Neural cell (in vitro differentiated cells): ENCODE results near the gene SYCN. TPM values are rescaled to one million over a fixed set of nuclear protein-coding genes. Genes with fewer than 3 reads are reported as not detected.

ENCODE experiments used
- H2AFZ ChIP-seq: fragments of 200-600, 300-800 bp; sonication (generic), shearing (Covaris generic); 2 replicates; pipeline ENCODE4 v1.6.0; 2014; ENCODE audit warnings: low read depth, mild to moderate bottlenecking, antibody characterized with exemption, low read length, moderate library complexity
- H3F3A ChIP-seq: fragments of 200-600 bp; shearing (Covaris generic); 2 replicates; pipeline ENCODE4 v1.6.1; 2016; ENCODE audit warnings: mild to moderate bottlenecking, moderate library complexity, mixed read lengths, antibody characterized with exemption, low read length; ENCODE audit not compliant: insufficient read depth, poor library complexity, severe bottlenecking
- H3K27ac ChIP-seq: fragments of 200-600, 300-800 bp; sonication (generic), shearing (Covaris generic); 2 replicates; pipeline ENCODE4 v1.5.1; 2014; ENCODE audit warnings: mild to moderate bottlenecking, low read length, moderate library complexity
- H3K27me3 ChIP-seq: fragments of 300-800, 200-600 bp; sonication (generic), shearing (Covaris generic); 2 replicates; pipeline ENCODE4 v1.6.0; 2014; ENCODE audit warnings: mild to moderate bottlenecking, low read depth, low read length, moderate library complexity; ENCODE audit not compliant: insufficient read depth
- H3K36me3 ChIP-seq: fragments of 300-800, 200-600 bp; sonication (generic), shearing (Covaris generic); 2 replicates; pipeline ENCODE4 v1.5.1; 2014; ENCODE audit warnings: mild to moderate bottlenecking, antibody characterized with exemption, low read length, moderate library complexity; ENCODE audit not compliant: insufficient read depth
- H3K4me2 ChIP-seq: fragments of 300-800, 200-600 bp; sonication (generic), shearing (Covaris generic); 2 replicates; pipeline ENCODE4 v1.6.0; 2014; ENCODE audit warnings: mild to moderate bottlenecking, low read length
- H3K4me3 ChIP-seq: fragments of 300-800, 200-600 bp; sonication (generic), shearing (Covaris generic); 2 replicates; pipeline ENCODE4 v1.5.1; 2014; ENCODE audit warnings: mild to moderate bottlenecking, low read length, moderate library complexity
- H3K79me2 ChIP-seq: fragments of 200-600 bp; shearing (Covaris generic); replicated peaks from 2 replicates; pipeline ENCODE4 v1.6.0; 2014; ENCODE audit warnings: mild to moderate bottlenecking, low read length, moderate library complexity; ENCODE audit not compliant: insufficient read depth
- H3K9ac ChIP-seq: fragments of 300-800, 200-600 bp; sonication (generic), shearing (Covaris generic); 2 replicates; pipeline ENCODE4 v1.6.1; 2016; ENCODE audit warnings: mild to moderate bottlenecking, low read length, mixed read lengths
- H3K9me2 ChIP-seq: fragments of 200-600 bp; shearing (Covaris generic); 2 replicates; pipeline ENCODE4 v1.6.1; 2016; ENCODE audit warnings: mild to moderate bottlenecking, low read length, mixed read lengths; ENCODE audit not compliant: insufficient read depth
- H3K9me3 ChIP-seq: fragments of 200-600, 300-800 bp; sonication (generic), shearing (Covaris generic); 2 replicates; pipeline ENCODE4 v1.6.1; 2016; ENCODE audit warnings: mild to moderate bottlenecking, mixed run types, low read length, moderate library complexity, mixed read lengths
- H4K20me1 ChIP-seq: fragments of 200-600 bp; shearing (Covaris generic); 2 replicates; pipeline ENCODE4 v1.6.1; 2016; ENCODE audit warnings: mild to moderate bottlenecking, mixed run types; ENCODE audit not compliant: insufficient read depth
- EP300 ChIP-seq: fragments of 450-650 bp; conservative IDR thresholded peaks from 2 replicates; pipeline ENCODE4 v1.6.1; 2014; ENCODE audit warnings: antibody characterized with exemption, mild to moderate bottlenecking, moderate library complexity; ENCODE audit not compliant: poor library complexity, severe bottlenecking
- EZH2 ChIP-seq: fragments of 200-600, 300-800 bp; shearing (Covaris generic), sonication (generic); IDR thresholded peaks from 2 replicates; pipeline ENCODE4 v1.6.1; 2014; ENCODE audit warnings: antibody characterized with exemption, low read length, borderline replicate concordance, mild to moderate bottlenecking; ENCODE audit not compliant: insufficient read depth, poor library complexity, severe bottlenecking
- MXI1 ChIP-seq: fragments of 450-650 bp; conservative IDR thresholded peaks from 2 replicates; pipeline ENCODE4 v1.6.1; 2014; ENCODE audit warnings: antibody characterized with exemption, mild to moderate bottlenecking; ENCODE audit not compliant: poor library complexity, severe bottlenecking
- POLR2AphosphoS5 ChIP-seq: IDR thresholded peaks from 2 replicates; pipeline ENCODE4 v1.6.1; 2012
- RAD21 ChIP-seq: fragments of 450-650 bp; conservative IDR thresholded peaks from 2 replicates; pipeline ENCODE4 v1.6.1; 2014; ENCODE audit warnings: antibody characterized with exemption, mild to moderate bottlenecking, moderate library complexity
- SMC3 ChIP-seq: fragments of 450-650 bp; conservative IDR thresholded peaks from 2 replicates; pipeline ENCODE4 v1.6.1; 2014; ENCODE audit warnings: antibody characterized with exemption, mild to moderate bottlenecking, moderate library complexity; ENCODE audit not compliant: poor library complexity
- TAF1 ChIP-seq: IDR thresholded peaks from 2 replicates; pipeline ENCODE4 v1.6.1; 2012; ENCODE audit warnings: low read depth
- polyA plus RNA-seq: library from polyadenylated mRNA; depleted of rRNA; stranded (reverse); fragments of >200 nt; gene quantifications from 2 replicates; pipeline ENCODE4 v1.2.3, GENCODE V29; 2014
- TF ChIP-seq, protein P1 (sequence below): fragments of 450-650 bp; IDR thresholded peaks from 2 replicates; pipeline ENCODE4 v1.5.1; 2014; ENCODE audit warnings: antibody characterized with exemption, mild to moderate bottlenecking, moderate library complexity; ENCODE audit not compliant: poor library complexity, severe bottlenecking
- TF ChIP-seq, protein P2 (sequence below): IDR thresholded peaks from 2 replicates; pipeline ENCODE4 v1.6.1; 2012; ENCODE audit warnings: borderline replicate concordance

Gene SYCN
- polyA plus RNA-seq, 1 donor from 2014 or later: not detected

DNA sequence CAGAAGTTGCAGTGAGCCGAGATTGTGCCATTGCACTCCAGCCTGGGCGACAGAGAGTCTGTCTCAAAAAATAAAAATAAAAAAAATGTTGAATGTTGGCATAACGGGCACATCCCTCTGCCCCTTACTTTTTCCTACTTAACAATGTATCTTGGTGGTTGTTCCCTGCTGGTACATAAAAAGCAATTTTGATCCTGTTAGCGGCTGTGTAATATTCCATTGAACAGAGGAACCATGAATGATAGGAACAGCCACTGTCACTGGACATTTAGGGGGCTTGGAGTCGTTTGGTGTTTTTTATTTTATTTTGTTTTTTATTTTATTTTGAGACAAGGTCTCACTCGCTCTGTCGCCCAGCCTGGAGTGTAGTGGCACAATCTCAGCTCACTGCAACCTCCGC, 17.7 kb downstream of the SYCN start:
- H3K79me2 ChIP-seq: no peaks in the 10 kb centered on the region
- no peak overlapping the region for H2AFZ ChIP-seq
- no peak overlapping the region for H3K27ac ChIP-seq
- no peaks in the 10 kb centered on the region for H3K27me3 ChIP-seq
- no peak overlapping the region for H3K9ac ChIP-seq
- no peaks in the 10 kb centered on the region for H3K9me3 ChIP-seq
- H3K4me3 ChIP-seq: no peak overlapping the region
- H3F3A ChIP-seq: no peaks in the 10 kb centered on the region
- H3K36me3 ChIP-seq: no peaks in the 10 kb centered on the region
- H3K4me2 ChIP-seq: no peak overlapping the region
- TF ChIP-seq EZH2 (no peak), RAD21 (no peak), EP300 (no peak), MXI1 (no peak), SMC3 (no peak), POLR2AphosphoS5 (no peak), TAF1 (no peak)
- TF ChIP-seq, protein P1, sequence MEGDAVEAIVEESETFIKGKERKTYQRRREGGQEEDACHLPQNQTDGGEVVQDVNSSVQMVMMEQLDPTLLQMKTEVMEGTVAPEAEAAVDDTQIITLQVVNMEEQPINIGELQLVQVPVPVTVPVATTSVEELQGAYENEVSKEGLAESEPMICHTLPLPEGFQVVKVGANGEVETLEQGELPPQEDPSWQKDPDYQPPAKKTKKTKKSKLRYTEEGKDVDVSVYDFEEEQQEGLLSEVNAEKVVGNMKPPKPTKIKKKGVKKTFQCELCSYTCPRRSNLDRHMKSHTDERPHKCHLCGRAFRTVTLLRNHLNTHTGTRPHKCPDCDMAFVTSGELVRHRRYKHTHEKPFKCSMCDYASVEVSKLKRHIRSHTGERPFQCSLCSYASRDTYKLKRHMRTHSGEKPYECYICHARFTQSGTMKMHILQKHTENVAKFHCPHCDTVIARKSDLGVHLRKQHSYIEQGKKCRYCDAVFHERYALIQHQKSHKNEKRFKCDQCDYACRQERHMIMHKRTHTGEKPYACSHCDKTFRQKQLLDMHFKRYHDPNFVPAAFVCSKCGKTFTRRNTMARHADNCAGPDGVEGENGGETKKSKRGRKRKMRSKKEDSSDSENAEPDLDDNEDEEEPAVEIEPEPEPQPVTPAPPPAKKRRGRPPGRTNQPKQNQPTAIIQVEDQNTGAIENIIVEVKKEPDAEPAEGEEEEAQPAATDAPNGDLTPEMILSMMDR: no peak
- TF ChIP-seq, protein P2, sequence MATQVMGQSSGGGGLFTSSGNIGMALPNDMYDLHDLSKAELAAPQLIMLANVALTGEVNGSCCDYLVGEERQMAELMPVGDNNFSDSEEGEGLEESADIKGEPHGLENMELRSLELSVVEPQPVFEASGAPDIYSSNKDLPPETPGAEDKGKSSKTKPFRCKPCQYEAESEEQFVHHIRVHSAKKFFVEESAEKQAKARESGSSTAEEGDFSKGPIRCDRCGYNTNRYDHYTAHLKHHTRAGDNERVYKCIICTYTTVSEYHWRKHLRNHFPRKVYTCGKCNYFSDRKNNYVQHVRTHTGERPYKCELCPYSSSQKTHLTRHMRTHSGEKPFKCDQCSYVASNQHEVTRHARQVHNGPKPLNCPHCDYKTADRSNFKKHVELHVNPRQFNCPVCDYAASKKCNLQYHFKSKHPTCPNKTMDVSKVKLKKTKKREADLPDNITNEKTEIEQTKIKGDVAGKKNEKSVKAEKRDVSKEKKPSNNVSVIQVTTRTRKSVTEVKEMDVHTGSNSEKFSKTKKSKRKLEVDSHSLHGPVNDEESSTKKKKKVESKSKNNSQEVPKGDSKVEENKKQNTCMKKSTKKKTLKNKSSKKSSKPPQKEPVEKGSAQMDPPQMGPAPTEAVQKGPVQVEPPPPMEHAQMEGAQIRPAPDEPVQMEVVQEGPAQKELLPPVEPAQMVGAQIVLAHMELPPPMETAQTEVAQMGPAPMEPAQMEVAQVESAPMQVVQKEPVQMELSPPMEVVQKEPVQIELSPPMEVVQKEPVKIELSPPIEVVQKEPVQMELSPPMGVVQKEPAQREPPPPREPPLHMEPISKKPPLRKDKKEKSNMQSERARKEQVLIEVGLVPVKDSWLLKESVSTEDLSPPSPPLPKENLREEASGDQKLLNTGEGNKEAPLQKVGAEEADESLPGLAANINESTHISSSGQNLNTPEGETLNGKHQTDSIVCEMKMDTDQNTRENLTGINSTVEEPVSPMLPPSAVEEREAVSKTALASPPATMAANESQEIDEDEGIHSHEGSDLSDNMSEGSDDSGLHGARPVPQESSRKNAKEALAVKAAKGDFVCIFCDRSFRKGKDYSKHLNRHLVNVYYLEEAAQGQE: no peak
- no peaks in the 10 kb centered on the region for H3K9me2 ChIP-seq
- no peaks in the 10 kb centered on the region for H4K20me1 ChIP-seq

DNA sequence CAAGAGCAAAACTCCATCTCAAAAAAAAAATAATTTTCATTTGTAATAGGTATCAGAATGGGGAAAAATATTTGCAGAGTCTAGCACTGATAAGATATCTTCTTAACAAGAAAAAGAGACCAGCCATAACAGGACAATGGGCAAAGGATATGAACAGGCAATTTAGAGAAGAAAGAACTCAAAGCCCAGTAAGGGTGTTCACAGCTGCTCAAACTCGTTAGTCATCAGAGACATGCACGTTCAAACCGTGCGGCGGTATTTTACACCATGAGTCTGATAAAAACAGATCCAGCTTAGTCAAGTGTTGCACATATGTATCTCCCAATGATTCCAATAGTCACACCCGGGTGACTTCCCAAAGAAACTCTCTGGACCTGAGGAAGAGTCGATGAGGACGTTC, 21.0 kb downstream of the SYCN start:
- Histone ChIP-seq H3K27ac (no peak overlapping the region), H3K9me2 (no peaks in the 10 kb centered on the region), H3K27me3 (no peaks in the 10 kb centered on the region), H3F3A (no peaks in the 10 kb centered on the region), H3K9ac (no peak overlapping the region), H3K79me2 (no peaks in the 10 kb centered on the region), H3K4me2 (no peak overlapping the region), H3K4me3 (no peak overlapping the region), H4K20me1 (no peaks in the 10 kb centered on the region), H3K9me3 (no peaks in the 10 kb centered on the region), H2AFZ (no peak overlapping the region), H3K36me3 (no peaks in the 10 kb centered on the region)
- TF ChIP-seq POLR2AphosphoS5: no peak
- TF ChIP-seq TAF1: no peak
- TF ChIP-seq EP300: no peak
- TF ChIP-seq RAD21: no peak
- TF ChIP-seq EZH2: no peak
- TF ChIP-seq, protein P1: no peak
- TF ChIP-seq, protein P2: no peak
- TF ChIP-seq MXI1: no peak
